DND-41 (cell line): ENCODE measurements around the gene RAET1E.

Experiments
- ATAC-seq: fragments of 200-7000 bp; cut with Tn5 transposase; 3 replicates; pipeline ENCODE4 v1.9.1; 2021; ENCODE audit warnings: low read depth; ENCODE audit not compliant: insufficient read depth
- DNase-seq: peaks from one replicate; pipeline ENCODE4 v3.0.0-alpha.2; 2020
- H2AFZ ChIP-seq: 2 replicates; pipeline ENCODE4 v1.6.0; 2012; ENCODE audit warnings: low read depth, low read length
- H3K27ac ChIP-seq: 2 replicates; pipeline ENCODE4 v1.5.1; 2012; ENCODE audit warnings: low read length, inconsistent platforms
- H3K27me3 ChIP-seq: fragments of 200-600 bp; sonication (generic); 2 replicates; pipeline ENCODE4 v1.6.0; 2012; ENCODE audit warnings: low read length, mild to moderate bottlenecking, inconsistent platforms; ENCODE audit not compliant: insufficient read depth, poor library complexity
- H3K36me3 ChIP-seq: 2 replicates; pipeline ENCODE4 v1.5.1; 2012; ENCODE audit warnings: low read length, inconsistent platforms; ENCODE audit not compliant: insufficient read depth
- H3K4me1 ChIP-seq: 2 replicates; pipeline ENCODE4 v1.5.1; 2012; ENCODE audit warnings: mild to moderate bottlenecking, low read length; ENCODE audit not compliant: insufficient read depth
- H3K4me2 ChIP-seq: 2 replicates; pipeline ENCODE4 v1.6.0; 2012; ENCODE audit warnings: mild to moderate bottlenecking, moderate library complexity, low read length, inconsistent platforms; ENCODE audit not compliant: insufficient read depth
- H3K4me3 ChIP-seq, 2 experiments: fragments of 200-600 bp in 1 of 2; shearing (Covaris generic) in 1 of 2; 2 replicates each; pipeline ENCODE4 v1.5.1; 2012 to 2016; ENCODE audit warnings: inconsistent platforms in 2 of 2, low read length in 2 of 2, mild to moderate bottlenecking in 2 of 2, low read depth in 1 of 2, moderate library complexity in 1 of 2
- H3K79me2 ChIP-seq: 2 replicates; pipeline ENCODE4 v1.6.0; 2012; ENCODE audit warnings: low read length, inconsistent platforms; ENCODE audit not compliant: insufficient read depth
- H3K9ac ChIP-seq: 2 replicates; pipeline ENCODE4 v1.6.0; 2012; ENCODE audit warnings: low read depth, mild to moderate bottlenecking, inconsistent platforms, low read length, moderate library complexity
- H3K9me3 ChIP-seq: 2 replicates; pipeline ENCODE4 v1.5.1; 2012; ENCODE audit warnings: low read length, moderate library complexity, mild to moderate bottlenecking, inconsistent platforms; ENCODE audit not compliant: insufficient read depth, severe bottlenecking
- H4K20me1 ChIP-seq: 2 replicates; pipeline ENCODE4 v1.6.0; 2012; ENCODE audit warnings: low read length; ENCODE audit not compliant: insufficient read depth
- EZH2 ChIP-seq: IDR thresholded peaks from 3 replicates; pipeline ENCODE4 v1.6.1; 2012; ENCODE audit warnings: borderline replicate concordance, low read depth, mild to moderate bottlenecking, moderate library complexity, low read length, inconsistent platforms; ENCODE audit not compliant: severe bottlenecking
- TF ChIP-seq, protein P1 (sequence below): IDR thresholded peaks from 2 replicates; pipeline ENCODE4 v1.5.1; 2012; ENCODE audit warnings: borderline replicate concordance, low read length, moderate library complexity, mild to moderate bottlenecking; ENCODE audit not compliant: poor library complexity, severe bottlenecking; ENCODE audit errors: extremely low read depth

The RAET1E gene

GRCh38 chr6:149890629-149891045, 7.3 kb downstream of the RAET1E start:
- H4K20me1 ChIP-seq: no peaks in the 10 kb centered on the region
- DNase-seq: no peak
- H3K27me3 ChIP-seq: no peaks in the 10 kb centered on the region
- no peaks in the 10 kb centered on the region for H3K36me3 ChIP-seq
- H3K27ac ChIP-seq: no peak overlapping the region
- TF ChIP-seq, protein P1, sequence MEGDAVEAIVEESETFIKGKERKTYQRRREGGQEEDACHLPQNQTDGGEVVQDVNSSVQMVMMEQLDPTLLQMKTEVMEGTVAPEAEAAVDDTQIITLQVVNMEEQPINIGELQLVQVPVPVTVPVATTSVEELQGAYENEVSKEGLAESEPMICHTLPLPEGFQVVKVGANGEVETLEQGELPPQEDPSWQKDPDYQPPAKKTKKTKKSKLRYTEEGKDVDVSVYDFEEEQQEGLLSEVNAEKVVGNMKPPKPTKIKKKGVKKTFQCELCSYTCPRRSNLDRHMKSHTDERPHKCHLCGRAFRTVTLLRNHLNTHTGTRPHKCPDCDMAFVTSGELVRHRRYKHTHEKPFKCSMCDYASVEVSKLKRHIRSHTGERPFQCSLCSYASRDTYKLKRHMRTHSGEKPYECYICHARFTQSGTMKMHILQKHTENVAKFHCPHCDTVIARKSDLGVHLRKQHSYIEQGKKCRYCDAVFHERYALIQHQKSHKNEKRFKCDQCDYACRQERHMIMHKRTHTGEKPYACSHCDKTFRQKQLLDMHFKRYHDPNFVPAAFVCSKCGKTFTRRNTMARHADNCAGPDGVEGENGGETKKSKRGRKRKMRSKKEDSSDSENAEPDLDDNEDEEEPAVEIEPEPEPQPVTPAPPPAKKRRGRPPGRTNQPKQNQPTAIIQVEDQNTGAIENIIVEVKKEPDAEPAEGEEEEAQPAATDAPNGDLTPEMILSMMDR: no peak
- TF ChIP-seq EZH2: no peak
- no peak for ATAC-seq
- H3K4me3 ChIP-seq: no peak overlapping the region
- H3K9ac ChIP-seq: no peak overlapping the region
- H3K4me1 ChIP-seq: 0 out of 2 replicates have a peak, but pooled peaks cover 5% of the 10 kb centered on the region
- no peaks in the 10 kb centered on the region for H3K9me3 ChIP-seq
- no peaks in the 10 kb centered on the region for H3K79me2 ChIP-seq
- H3K4me2 ChIP-seq: no peak overlapping the region
- no peak overlapping the region for H2AFZ ChIP-seq

- no peak for ATAC-seq
- H3K4me1 ChIP-seq: 0 out of 2 replicates have a peak, but pooled peaks cover 5% of the 10 kb centered on the region
- DNase-seq: no peak
These were observed 8.6 kb downstream of the RAET1E start for GRCh38 chr6:149889326-149889725.

DNA sequence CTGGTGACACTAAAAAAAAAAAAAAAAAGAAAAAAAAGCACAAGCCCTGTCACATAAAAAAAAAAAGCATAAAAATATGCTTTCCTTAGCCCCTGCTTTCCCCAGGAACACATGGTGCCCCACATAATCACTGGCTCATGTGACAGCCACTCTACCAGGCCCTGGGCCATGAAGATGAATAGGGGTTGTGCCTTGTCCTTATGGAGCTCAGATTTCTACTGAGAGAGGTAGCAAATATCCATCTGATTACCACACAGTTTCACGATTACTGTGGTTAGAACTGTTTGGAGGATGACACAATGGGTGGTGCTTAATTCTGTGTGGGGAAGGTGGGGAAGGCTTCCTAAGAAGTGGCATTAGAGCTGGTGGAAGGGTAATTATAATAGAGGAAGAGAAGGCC, 9.3 kb downstream of the RAET1E start:
- H3K4me2 ChIP-seq: no peak overlapping the region
- ATAC-seq (peak; percentile 40; the same call in 2 of the 3 replicates), DNase-seq (no peak)
- H3K4me3 ChIP-seq: no peak overlapping the region
- no peaks in the 10 kb centered on the region for H3K27me3 ChIP-seq
- 0 out of 2 replicates have a peak, but pooled peaks cover 5% of the 10 kb centered on the region for H3K4me1 ChIP-seq
- no peak overlapping the region for H3K27ac ChIP-seq
- no peak overlapping the region for H3K9ac ChIP-seq
- H3K9me3 ChIP-seq: no peaks in the 10 kb centered on the region
- H4K20me1 ChIP-seq: no peaks in the 10 kb centered on the region
- TF ChIP-seq, protein P1: no peak
- TF ChIP-seq EZH2: no peak
- no peaks in the 10 kb centered on the region for H3K36me3 ChIP-seq
- no peaks in the 10 kb centered on the region for H3K79me2 ChIP-seq
- no peak overlapping the region for H2AFZ ChIP-seq

More at GRCh38 chr6:149889326-149889725, 8.6 kb downstream of the RAET1E start:
- Histone ChIP-seq H4K20me1 (no peaks in the 10 kb centered on the region), H3K4me3 (no peak overlapping the region), H3K36me3 (no peaks in the 10 kb centered on the region), H3K79me2 (no peaks in the 10 kb centered on the region), H3K4me2 (no peak overlapping the region), H3K9me3 (no peaks in the 10 kb centered on the region), H3K9ac (no peak overlapping the region), H3K27ac (no peak overlapping the region), H2AFZ (no peak overlapping the region), H3K27me3 (no peaks in the 10 kb centered on the region)
- TF ChIP-seq, protein P1: no peak
- no peak for TF ChIP-seq EZH2
